ENCODE measurements around the gene DAZAP1.

The DAZAP1 gene

GRCh38 chr19:1445185-1445931, 38.0 kb downstream of the DAZAP1 start:
- FAIRE-seq = no peak

GRCh38 chr19:1445932-1446712, 38.7 kb downstream of the DAZAP1 start:
- no peak for FAIRE-seq

- FAIRE-seq = no peak
Observed at GRCh38 chr19:1446713-1447481, 39.5 kb downstream of the DAZAP1 start.

- no peak for FAIRE-seq
Observed at GRCh38 chr19:1447504-1447903, 40.1 kb downstream of the DAZAP1 start.

- FAIRE-seq = no peak
Observed at GRCh38 chr19:1447944-1448343, 40.6 kb downstream of the DAZAP1 start.

GRCh38 chr19:1449467-1450442, 42.4 kb downstream of the DAZAP1 start, which contains the start of gene APC2:
APC2 (plus strand) TSS chr19:1450121; CDS start chr19:1453002, 2,881 bp downstream.
- no peak for FAIRE-seq

GRCh38 chr19:1450735-1451731, 43.6 kb downstream of the DAZAP1 start:
- FAIRE-seq = no peak

- no peak for FAIRE-seq
Observed at GRCh38 chr19:1451916-1452801, 44.8 kb downstream of the DAZAP1 start.

GRCh38 chr19:1452802-1453524, 45.6 kb downstream of the DAZAP1 start:
- no peak for FAIRE-seq

GRCh38 chr19:1453525-1454364, 46.4 kb downstream of the DAZAP1 start:
- no peak for FAIRE-seq

- FAIRE-seq = no peak
Observed at GRCh38 chr19:1455002-1455335, 47.6 kb downstream of the DAZAP1 start.

GRCh38 chr19:1455336-1456120, 48.1 kb downstream of the DAZAP1 start:
- FAIRE-seq = no peak

GRCh38 chr19:1456121-1456900, 48.9 kb downstream of the DAZAP1 start:
- FAIRE-seq = no peak

- no peak for FAIRE-seq
Observed at GRCh38 chr19:1457031-1457739, 49.8 kb downstream of the DAZAP1 start.

- FAIRE-seq = no peak
Observed at GRCh38 chr19:1457892-1458291, 50.5 kb downstream of the DAZAP1 start.

- FAIRE-seq = no peak
Observed at GRCh38 chr19:1459479-1459878, 52.1 kb downstream of the DAZAP1 start.
